ENCODE results near the gene ATP1A1.

The ATP1A1 gene

DNA sequence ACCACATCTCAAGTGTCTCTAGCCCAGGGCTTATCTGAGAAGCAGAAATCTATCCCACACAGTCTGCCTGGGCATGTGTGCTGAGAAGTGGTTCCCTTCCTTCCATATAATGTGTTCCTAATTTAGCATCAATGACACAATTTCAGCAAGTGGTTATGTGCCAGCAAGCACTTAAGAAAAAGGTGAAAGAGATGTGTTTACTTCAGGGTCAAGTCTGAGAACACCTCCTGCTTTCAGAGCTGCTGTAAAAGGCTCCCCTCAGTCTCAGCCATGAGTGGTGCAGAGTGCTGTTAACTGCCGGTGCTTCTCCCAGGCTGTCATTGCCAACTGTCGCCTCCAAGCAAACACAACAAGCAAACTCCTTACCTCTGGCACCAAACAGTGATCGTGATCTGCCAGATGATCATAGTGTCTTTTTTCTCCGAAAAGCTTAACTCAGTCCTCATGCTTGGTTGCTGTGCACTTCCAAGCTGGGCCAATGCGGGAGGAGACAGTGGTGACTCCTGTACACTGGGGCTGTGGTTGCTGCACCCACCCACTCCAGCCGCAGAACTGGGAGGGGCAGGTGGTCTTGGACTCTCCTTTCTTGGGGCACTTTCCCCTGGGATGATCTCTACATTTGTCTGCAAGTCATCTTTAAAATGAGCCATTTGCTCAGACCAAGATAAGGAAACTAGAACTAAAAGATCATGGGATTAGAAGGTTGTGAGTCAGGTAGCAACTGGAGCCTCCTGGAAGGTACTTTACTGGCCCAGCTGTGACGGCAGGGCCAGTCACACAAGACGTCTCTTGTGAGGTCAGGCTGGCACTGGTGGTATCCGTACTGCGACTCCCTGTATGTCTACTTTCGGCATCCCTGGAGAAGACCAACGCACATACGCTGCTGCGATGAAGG lies 32.4 kb downstream of the ATP1A1 start:
- Histone ChIP-seq H3K36me3 (peaks cover 68% of the 10 kb centered on the region), H3K27ac (no peak overlapping the region), H3K4me3 (ENCODE audit: low read depth, low read length) (no peak overlapping the region), H3K27me3 (ENCODE audit: insufficient read depth, low read depth, severe bottlenecking) (no peaks in the 10 kb centered on the region), H3K9me3 (ENCODE audit: severe bottlenecking) (no peaks in the 10 kb centered on the region)
- no peak for TF ChIP-seq CTCF (IDR thresholded peaks at IDR 0.05; ENCODE audit: low read depth, low read length)
- DNase-seq, result no peak

GRCh38 chr1:116407033-116407432 lies 34.0 kb downstream of the ATP1A1 start:
- H3K36me3 ChIP-seq, result peaks cover 53% of the 10 kb centered on the region
- DNase-seq, result no peak
- no peaks in the 10 kb centered on the region for H3K27me3 ChIP-seq (ENCODE audit: insufficient read depth, low read depth, severe bottlenecking)
- TF ChIP-seq CTCF (IDR thresholded peaks at IDR 0.05; ENCODE audit: low read depth, low read length), result no peak
- no peaks in the 10 kb centered on the region for H3K9me3 ChIP-seq (ENCODE audit: severe bottlenecking)
- H3K27ac ChIP-seq, result no peak overlapping the region
- no peak overlapping the region for H3K4me3 ChIP-seq (ENCODE audit: low read depth, low read length)

DNA sequence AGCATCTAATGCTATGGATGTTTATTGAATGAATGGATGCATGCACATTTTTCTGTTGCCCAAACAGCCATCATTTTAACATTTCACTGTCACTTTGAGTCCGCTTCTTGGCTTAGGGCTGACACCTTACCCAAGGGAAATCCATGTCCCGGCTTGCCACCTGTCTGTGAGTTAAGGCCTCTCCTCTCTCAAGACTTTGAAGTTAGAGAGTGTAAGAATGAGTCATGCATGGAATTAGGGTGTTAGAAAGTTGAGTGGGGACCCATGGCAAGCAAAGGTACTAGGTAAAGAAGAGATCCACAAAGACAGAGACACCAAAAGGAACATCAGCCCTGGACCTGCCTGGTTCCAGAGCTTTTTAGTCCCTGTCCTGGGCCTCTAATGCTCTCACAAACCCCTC lies 35.1 kb downstream of the ATP1A1 start:
- Histone ChIP-seq H3K4me3 (ENCODE audit: low read depth, low read length) (no peak overlapping the region), H3K27me3 (ENCODE audit: insufficient read depth, low read depth, severe bottlenecking) (no peaks in the 10 kb centered on the region), H3K27ac (no peak overlapping the region), H3K9me3 (ENCODE audit: severe bottlenecking) (no peaks in the 10 kb centered on the region), H3K36me3 (peaks cover 41% of the 10 kb centered on the region)
- no peak for DNase-seq
- TF ChIP-seq CTCF (IDR thresholded peaks at IDR 0.05; ENCODE audit: low read depth, low read length), result no peak

- H3K27ac ChIP-seq, result no peak overlapping the region
- no peaks in the 10 kb centered on the region for H3K27me3 ChIP-seq (ENCODE audit: insufficient read depth, low read depth, severe bottlenecking)
- no peak overlapping the region for H3K4me3 ChIP-seq (ENCODE audit: low read depth, low read length)
- H3K9me3 ChIP-seq (ENCODE audit: severe bottlenecking), result no peaks in the 10 kb centered on the region
- TF ChIP-seq CTCF (IDR thresholded peaks at IDR 0.05; ENCODE audit: low read depth, low read length), result no peak
- H3K36me3 ChIP-seq, result peaks cover 33% of the 10 kb centered on the region
- no peak for DNase-seq
These were observed 36.0 kb downstream of the ATP1A1 start for GRCh38 chr1:116408803-116409720.

DNA sequence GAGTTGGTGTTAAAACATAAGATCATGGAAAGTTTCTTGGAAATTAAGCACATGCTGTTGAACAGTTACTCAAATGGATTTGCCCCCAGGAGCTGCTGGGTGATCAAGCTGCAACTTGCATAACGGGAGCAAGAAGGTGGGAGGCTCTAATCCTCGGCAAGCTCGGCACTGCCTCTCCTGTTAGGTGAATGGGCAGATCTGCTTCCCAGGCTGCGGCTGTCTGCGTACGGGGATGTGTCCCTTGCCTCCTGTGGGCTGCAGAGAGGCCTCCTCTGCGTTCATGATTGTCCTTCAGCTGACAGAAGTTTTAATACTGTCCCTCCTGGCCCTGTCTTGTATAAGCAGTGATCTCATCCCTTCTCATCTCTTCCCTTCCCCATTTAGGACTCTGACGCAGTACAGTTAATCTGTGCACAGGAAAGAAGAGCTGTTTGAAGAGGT lies 36.7 kb downstream of the ATP1A1 start:
- Histone ChIP-seq H3K4me3 (ENCODE audit: low read depth, low read length) (no peak overlapping the region), H3K27ac (no peak overlapping the region), H3K36me3 (peaks cover 26% of the 10 kb centered on the region), H3K27me3 (ENCODE audit: insufficient read depth, low read depth, severe bottlenecking) (no peaks in the 10 kb centered on the region), H3K9me3 (ENCODE audit: severe bottlenecking) (no peaks in the 10 kb centered on the region)
- TF ChIP-seq CTCF (IDR thresholded peaks at IDR 0.05; ENCODE audit: low read depth, low read length), result no peak
- peak; percentile 54 for DNase-seq

Measured in WERI-Rb-1 (cell line).